GF-D8 (cell line): ENCODE results near the gene TPM4.
A peak's percentile ranks its signal among the peaks of the same experiment; 100 is the strongest.
"Not testable (repeated sequence)": the region's sequence is repeated elsewhere in the genome, so short reads cannot be mapped to it uniquely, and the experiment has no call there.

Source experiments
- DNase-seq: peaks from one replicate; lab custom pipeline; 2025; lab: John Stamatoyannopoulos, UW

TPM4 gene

GRCh38 chr19:16073481-16073880 lies 2.8 kb upstream of the TPM4 start:
- DNase-seq: no peak

GRCh38 chr19:16073988-16074387 lies 2.3 kb upstream of the TPM4 start:
- no peak for DNase-seq

- DNase-seq: no peak
Observed at GRCh38 chr19:16074488-16075365, 1.6 kb upstream of the TPM4 start.

- DNase-seq: no peak
Observed at GRCh38 chr19:16075430-16076153, 703 bp upstream of the TPM4 start.

DNA sequence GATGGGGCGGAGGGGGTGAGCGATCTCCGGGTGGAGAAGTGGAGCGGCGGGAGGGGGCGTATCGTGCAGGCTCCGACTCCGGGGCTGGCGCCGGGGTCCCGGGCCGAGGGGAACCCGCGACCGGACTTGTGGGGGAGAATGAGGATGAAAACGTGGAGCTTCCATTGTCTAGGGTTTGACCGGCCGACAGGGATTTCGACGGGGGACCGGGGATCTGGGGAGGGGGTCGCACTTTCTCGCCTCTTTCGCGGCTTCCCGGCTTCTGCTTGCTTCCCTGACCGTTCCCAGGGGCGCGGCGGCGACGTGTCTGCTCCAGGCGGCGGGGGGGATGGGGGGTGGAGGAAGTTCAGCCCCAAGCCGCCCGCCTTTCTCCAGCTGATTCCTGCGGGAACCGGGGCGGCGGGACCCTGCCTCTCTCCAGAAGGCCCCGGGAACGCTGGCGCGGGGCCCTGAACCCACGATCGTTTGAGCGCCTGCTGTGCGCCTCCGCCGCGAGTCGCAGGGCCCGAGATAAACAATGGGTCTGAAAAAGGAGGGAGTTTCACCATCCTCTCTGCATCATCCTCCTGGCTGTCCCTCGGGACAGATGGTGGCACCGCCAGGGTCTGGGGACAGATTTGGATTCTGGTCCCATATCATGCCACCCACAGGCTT lies 790 bp downstream of the TPM4 start:
- no peak for DNase-seq

DNA sequence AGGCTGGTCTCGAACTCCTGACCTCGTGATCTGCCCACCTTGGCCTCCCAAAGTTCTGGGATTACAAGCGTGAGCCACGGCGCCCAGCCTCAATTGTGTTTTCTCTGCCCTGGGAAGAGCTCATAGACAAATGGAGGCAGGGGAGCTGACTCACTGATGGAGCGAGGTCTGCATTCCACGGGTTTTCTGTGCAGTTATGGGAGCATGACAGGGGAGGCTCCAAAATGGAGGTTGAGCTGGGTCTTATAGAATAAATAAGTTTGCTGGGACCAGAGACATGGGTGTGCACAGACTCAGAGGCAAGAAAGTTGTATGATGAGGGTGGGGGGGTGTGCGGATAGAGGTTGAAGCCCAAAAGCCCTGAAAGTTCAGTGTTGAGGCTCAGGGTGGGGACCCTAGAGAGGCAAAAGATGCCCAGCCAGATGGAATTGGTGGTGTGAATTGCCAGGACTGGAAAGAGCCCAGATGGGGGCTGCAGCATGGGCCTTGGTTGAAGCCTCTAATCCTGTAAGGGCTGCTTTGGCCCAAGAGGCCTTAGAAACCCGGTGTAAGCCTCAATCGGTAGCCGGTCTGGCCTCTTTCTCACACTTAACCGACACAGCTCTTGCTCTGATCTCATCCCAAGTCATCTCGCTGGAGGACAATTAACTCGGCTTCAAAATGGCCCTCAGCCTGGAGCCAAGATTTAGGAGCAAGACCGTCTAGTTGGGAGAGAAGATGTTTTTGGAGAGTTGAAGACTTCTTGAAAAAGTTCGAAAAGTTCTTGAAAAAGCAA lies 1.9 kb downstream of the TPM4 start:
- DNase-seq: no peak

- DNase-seq: peak; percentile 95
Observed at GRCh38 chr19:16078759-16079707, 2.7 kb downstream of the TPM4 start.

DNA sequence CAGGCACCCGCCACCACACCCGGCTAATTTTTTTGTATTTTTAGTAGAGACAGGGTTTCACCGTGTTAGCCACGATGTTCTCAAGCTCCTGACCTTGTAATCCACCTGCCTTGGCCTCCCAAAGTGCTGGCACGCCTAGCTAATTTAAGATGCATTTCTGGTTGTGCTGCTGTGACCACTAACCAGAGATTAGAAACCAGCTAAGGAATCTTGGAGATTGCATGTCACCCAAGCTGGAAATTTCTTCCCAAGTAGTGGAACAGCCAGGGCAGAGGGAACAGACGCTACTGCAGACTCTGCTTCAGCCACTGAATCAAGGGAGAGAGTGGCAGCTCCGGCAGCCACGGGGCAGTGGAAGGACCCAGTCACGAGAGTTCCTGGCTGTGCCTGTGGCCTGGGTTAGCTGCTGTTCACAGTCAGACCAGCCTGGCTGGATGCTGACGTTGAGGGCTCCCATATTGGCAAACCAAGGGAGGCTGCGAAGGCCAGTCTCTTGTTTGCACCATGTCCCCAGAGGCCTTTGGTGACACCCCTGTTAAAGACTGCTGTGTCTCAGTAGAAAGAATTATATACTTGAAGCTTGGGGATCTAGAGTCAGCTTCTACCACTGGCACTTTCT lies 7.9 kb downstream of the TPM4 start:
- no peak for DNase-seq

- DNase-seq: peak; percentile 64
Observed at GRCh38 chr19:16085115-16085514, 8.8 kb downstream of the TPM4 start.

DNA sequence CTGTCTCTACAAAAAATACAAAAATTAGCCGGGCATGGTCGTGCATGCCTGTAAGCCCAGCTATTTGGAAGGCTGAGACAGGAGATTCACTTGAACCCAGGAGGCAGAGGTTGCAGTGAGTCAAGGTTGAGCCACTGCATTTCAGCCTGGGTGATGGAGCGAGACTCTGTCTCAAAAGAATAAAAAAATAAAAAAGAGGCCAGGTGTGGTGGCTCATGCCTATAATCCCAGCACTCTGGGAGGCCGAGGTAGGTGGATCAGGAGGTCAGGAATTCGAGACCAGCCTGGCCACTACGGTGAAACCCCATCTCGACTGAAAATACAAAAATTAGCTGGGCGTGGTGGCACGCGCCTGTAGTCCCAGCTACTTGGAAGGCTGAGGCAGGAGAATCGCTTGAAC lies 11.1 kb downstream of the TPM4 start:
- DNase-seq: not testable (repeated sequence)

DNA sequence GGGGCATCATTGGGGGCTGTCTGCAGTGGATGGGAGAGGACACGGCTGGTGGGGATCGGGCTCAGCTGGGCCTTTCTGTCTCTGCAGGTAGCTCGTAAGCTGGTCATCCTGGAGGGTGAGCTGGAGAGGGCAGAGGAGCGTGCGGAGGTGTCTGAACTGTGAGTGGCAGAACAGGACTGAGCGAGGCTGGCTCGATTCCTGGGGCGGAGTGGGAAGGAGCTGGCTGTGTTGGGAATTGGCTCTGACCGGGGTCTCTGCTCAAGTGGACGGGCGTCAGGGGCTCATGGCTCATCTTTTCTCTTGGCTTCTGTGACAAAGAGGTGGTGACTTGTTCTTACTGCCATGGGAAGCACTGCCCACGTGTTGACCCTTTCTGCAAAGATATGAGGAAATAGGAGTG lies 11.6 kb downstream of the TPM4 start:
- DNase-seq: no peak

DNA sequence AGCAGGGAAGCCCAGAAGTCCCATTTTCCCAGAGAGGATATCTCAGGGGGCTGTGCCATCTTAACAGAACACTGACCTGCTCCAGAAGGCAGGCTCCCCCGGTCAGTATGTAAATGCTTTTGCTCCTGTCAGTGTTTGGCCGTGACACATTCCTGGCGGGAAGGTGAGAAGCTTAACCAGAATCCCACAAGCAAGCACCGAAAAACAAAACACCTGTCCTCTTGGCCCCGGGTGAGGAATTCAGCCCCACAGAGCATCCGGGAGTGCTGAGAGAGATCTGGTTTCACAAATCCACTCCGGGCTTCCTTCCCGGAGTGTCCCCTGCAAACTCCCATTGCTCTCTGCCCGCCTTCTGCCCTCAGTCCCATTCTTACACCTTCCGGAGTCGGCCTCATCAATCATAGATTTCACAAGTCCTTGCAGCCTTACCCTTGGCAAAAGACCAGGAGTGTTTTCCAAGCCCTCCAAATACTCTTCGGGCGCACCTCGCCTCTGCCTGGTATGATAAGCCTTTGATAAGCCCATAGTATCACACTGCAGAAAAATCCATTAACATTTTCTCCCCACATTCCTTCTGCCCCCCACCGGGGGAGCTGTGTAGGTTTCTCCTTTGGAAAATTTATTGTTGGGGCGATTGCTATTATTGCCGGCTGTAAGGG lies 12.2 kb downstream of the TPM4 start:
- no peak for DNase-seq

DNA sequence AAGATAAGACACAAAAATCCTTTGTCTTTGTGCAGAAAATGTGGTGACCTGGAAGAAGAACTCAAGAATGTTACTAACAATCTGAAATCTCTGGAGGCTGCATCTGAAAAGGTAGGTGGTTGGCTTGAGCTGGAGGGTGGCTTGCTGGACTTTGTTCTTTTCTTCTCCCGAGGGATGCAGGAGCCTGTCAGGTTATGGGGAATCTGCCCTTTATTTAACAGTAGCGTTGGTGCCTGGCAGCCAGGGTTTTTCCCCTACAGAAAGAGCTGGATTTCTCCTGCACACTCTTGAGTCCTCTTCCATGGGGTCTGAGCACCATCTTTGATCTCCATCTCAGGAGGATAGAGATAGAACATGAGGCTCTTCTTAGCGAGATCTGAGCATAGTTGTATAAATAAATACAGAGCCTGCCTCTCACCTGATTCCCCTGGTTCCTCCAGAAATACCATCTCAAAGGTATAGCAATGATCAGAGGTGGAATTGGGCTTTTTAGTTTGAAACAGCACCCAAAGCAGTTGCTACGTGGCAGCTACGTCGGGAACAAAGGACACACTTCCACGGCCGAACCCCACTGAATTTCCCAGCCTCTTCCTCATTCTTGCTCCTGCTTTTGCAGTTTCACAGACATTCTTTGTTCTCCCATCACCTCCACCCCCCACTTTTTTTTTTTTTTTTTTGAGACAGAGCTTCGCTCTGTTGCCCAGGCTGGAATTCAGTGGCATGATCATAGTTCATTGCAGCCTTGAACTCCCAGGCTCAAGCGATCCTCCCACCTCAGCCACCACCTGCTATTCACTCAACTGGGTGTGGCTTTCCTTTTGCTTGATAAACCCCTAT lies 12.9 kb downstream of the TPM4 start:
- no peak for DNase-seq

DNA sequence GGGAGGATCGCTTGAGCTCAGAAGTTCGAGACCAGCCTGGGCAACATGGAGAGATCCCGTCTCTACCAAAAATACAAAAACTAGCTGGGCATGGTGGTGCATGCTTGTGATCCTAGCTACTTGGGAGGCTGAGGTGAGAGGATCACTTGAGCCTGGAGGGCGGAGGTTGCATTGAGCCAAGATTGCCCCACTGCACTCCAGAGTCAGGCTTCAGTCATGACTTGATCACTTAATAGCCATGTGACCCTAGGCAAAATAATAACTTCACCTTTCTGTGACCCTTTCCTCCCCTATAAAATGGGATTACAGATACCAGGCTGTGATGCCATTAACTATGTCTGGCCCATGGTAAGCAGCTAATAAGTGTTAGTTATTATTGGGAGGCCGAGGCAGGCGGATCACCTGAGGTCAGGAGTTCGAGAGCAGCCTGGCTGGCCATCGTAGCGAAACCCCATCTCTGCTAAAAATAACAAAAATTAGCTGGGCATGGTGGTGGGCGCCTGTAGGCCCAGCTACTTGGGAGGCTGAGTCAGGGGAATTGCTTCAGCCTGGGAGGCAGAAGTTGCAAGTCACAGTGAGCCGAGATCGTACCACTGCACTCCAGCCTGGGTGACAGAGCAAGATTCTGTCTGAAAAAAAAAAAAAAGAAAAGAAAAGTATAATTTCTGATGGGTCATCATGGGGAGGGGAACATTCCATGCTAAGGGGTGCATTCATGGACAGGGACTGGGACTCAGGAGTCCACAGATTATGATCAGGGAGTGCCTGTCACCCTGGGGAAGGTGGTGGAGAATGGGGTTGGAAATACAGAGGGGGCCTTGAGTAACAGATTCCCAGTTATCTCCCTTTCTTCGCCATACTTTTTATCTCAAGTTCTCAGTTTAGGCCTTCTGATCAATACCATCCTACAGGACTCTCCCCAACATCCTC lies 15.5 kb downstream of the TPM4 start:
- no peak for DNase-seq

DNA sequence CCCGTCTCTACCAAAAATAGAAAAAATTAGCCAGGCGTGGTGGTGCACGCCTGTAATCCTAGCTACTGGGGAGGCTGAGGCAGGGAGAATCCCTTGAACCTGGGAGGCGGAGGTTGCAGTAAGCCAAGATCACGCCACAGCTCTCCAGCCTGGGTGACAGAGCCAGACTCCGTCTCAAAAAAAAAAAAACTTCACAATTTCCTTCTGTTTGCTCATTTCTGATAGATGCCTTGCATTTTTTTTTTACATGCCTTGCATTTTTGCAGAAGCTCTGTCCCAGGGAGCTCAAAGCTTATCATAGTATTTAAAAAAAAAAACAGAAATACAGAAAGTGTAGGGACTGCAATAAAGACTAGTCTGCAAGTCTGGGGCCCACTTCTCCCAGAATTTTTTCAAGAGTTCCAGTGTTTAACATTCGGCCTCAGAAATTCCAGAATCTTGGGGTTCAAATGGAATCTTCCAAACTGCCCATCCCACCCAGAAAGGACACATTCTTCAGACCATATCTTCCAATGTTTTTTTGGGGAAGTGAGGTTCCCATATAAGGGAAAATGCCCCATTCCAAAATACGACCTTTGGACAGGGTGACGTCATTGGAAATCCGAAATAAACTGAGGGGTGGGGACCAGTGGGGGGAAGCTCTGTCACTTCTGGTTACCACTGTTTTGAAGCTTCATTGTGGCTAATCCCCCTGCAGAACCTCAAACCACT lies 18.2 kb downstream of the TPM4 start:
- DNase-seq: no peak

DNA sequence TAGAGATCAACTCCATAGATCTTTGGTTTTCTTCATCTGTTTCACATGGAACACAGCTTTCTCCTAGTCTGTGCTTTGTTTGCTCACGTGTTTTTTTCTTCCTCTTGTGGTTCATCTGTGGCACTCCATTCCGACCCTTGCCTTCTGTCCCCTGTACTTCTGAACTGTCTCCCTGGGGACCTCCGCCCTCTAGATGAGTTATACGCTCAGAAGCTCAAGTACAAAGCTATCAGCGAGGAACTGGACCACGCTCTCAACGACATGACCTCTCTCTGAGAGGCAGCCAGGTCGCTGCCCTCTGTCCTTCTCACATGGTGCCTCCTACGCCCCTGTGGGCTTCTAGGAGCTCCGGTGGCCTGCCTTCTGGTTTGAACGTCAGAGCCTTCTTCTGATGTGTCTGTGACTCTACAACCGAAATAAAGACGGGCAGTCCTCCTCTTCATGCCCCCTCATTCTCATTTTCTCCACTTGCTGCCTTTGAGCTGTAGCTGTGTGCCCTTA lies 18.8 kb downstream of the TPM4 start:
- DNase-seq: peak; percentile 43

- no peak for DNase-seq
Observed at GRCh38 chr19:16096280-16096855, 20.1 kb downstream of the TPM4 start.
